ENCODE measurements around the gene SLC7A4.

SLC7A4 gene

DNA sequence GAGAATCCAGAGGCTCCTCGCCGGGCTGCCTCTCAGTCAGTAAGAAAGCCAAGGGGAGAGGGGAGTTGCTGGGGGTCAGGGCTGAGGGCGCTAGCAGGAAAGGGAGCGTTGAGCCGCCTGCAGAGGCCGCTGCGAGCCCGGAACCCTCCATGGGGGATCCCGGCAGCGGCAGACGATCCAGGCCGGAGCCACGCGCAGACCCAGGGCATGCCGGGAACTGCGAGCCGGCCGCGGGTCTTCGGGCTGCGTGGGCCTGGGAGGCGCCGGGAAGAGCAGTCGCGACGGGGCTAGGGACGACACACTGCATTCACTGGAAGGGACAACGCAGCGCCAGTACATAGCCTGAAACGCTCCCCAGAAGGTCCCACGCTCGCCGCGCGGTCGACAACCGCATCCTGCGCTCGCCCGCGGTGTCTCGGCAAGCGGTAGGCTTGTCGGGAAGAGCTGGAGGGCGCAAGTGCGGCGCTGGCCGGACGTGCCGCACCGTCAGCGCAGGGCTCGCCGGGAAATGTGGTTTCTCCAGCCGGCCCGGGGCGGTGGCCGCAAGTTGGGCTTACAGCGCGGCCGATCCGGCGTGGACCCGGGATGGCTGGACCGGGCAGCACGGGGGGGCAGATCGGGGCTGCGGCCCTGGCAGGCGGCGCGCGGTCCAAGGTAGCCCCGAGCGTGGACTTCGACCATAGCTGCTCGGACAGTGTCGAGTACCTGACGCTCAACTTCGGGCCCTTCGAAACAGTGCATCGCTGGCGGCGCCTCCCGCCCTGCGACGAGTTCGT, 50.4 kb downstream of the SLC7A4 start, which contains the start of gene LZTR1:
Gene LZTR1 (plus strand): TSS at position 511 of the 776 bp plus-strand sequence. CDS start 75 bp downstream, at position 586.
- FAIRE-seq, result no peak

DNA sequence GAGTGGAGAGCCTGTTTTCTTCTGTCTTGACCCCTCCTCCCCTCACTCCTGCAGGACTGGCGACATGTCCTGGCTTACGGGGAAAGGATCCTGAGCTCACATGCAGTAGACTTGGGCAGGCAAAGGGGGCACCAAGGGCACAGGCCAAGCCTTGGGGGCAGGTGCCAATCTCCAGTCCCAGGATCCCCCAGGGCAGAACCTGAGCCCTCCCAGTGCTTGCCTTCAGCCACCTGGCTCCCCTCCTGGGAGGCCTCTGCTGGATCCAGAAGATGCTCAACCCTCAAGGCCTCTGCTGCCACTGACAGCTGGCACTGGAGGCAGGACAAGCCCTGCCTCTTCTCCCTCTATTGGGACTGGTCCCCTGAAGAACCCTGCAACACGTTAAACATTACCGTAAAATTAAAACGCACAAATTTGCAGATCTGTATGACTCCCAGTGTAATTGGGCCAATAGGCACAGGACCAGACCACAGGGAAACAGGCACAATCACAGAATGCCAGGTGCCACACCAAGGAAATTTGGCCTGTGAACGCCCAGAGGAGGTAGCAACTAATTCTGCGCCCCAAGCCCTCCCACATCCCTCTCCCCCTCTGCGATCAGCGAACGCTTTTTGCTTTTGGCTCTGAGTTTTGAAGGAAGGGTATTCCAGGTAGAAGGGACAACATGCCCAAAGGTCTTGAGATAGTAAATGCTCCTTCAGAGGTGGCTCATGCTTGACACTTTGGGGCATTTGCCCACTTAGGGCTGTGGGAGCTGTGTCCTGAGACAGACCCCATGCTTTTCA, 51.2 kb downstream of the SLC7A4 start:
- no peak for FAIRE-seq

DNA sequence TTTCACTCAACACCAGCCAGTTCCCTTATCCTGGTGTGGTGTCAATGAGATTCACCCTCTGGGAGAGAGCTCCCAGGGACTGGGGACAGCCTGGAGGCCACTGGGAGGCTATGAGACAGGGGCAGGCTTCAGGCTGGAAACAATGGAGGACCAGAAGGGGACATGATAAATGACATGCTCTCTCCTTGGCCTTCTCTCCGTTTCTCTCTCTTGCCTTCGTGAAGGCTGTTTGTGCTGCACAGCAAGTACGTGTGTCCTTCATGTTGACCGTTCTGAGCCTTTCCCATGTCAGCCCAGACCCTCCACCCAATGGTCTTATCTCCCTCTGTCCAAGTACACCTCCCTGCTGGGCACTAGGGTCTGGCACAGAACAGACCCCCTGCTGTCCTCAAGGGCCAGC, 51.8 kb downstream of the SLC7A4 start:
- FAIRE-seq, result no peak

DNA sequence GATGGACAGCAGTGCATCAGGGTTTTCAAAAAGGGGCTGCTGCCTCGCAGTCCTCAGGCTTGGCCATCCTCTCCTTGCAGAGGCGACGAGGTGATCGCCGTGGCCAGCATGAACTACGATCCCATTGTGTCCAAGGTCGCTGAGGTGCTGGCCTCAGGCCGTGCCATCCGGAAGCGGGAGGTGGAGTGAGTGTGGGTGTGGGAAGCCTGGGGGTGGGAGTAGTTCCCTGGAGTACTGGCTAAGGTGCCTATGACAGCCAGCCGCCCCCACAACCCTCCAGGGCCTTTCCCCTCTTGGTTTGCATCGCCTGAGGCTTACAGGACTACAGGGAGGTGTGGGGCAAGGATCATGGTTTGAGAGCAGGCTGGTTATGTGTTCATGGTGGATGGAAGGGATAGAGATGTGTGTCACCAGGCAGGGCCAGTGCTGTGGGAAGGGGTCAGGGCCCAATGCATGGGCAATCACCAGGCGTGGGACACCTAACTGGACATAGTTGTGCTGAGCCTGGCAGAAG, 52.4 kb downstream of the SLC7A4 start:
- FAIRE-seq, result no peak

DNA sequence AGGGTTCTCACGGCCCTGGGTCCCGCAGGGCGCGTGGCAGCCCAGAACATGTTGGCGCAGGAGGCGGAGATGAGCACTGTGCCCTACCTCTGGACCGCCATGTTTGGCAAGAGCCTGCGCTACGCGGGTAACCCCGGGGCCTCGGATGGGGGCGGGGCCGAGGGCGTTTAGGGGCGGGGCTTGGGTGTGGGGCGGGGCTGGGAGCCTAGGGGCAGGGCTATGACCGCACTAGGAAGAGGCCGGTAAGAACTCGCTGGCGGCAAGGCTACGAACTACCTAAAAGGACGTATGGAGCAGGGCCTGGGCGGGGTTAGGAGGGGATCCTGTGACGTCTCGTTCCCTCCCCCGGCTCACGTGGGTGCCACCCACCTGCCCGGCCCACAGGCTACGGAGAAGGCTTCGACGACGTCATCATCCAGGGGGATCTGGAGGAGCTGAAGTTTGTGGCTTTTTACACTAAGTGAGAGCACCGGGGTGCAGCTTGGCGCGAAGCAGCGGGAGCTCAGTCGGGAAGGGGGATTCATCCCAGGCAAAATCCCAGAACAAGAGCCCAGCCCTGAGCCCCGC, 53.0 kb downstream of the SLC7A4 start:
- no peak for FAIRE-seq

All from endometrium (tissue), 2 donors.